HL-60 (cell line): Measurements from ENCODE around the gene CHMP1A.

ENCODE experiments used
- POLR2AphosphoS5 ChIP-seq: IDR thresholded peaks from 2 replicates; pipeline ENCODE4 v1.6.1; 2012; ENCODE audit warnings: low read depth
- REST ChIP-seq: IDR thresholded peaks from 2 replicates; pipeline ENCODE4 v1.6.1; 2012; ENCODE audit warnings: low read depth; ENCODE audit not compliant: insufficient replicate concordance
- TF ChIP-seq, protein P1 (sequence below): IDR thresholded peaks from one replicate; pipeline ENCODE4 v1.5.1; 2011; ENCODE audit warnings: low read length, control low read depth, inconsistent platforms; ENCODE audit not compliant: insufficient read depth

DNA sequence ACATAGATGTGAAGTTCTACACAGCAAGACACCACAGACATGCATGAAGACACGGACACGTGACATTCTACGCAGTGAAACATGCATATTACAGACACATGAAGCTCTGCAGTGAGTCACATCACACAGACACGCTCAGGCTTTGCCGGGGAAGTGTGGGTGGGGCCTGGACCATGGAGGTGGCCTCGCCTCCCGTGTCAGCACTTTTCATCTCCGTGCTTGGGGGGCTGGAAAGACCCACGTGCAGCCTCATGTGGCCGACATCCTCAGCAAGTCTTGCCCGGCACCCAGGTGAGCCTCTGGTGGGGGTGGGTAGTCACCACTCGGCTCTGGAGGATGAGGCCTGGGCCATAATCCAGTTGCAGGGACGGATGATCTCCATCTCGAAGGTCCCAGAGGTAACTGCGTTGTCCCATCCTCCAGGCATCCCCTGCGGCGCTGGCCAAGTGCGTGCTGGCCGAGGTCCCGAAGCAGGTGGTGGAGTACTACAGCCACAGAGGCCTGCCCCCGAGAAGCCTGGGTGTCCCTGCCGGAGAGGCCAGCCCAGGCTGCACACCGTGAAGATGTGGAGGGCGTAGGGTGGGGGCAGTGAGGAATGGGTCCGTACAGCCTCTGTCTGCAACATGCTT lies 61.3 kb downstream of the CHMP1A start:
- TF ChIP-seq, protein P1, sequence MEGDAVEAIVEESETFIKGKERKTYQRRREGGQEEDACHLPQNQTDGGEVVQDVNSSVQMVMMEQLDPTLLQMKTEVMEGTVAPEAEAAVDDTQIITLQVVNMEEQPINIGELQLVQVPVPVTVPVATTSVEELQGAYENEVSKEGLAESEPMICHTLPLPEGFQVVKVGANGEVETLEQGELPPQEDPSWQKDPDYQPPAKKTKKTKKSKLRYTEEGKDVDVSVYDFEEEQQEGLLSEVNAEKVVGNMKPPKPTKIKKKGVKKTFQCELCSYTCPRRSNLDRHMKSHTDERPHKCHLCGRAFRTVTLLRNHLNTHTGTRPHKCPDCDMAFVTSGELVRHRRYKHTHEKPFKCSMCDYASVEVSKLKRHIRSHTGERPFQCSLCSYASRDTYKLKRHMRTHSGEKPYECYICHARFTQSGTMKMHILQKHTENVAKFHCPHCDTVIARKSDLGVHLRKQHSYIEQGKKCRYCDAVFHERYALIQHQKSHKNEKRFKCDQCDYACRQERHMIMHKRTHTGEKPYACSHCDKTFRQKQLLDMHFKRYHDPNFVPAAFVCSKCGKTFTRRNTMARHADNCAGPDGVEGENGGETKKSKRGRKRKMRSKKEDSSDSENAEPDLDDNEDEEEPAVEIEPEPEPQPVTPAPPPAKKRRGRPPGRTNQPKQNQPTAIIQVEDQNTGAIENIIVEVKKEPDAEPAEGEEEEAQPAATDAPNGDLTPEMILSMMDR: no peak
- TF ChIP-seq POLR2AphosphoS5: no peak
- TF ChIP-seq REST: no peak
